Suprapubic skin (tissue), 4 donors: ENCODE data around the gene MYOM1.

ENCODE experiments used
- CTCF ChIP-seq, 2 donors: fragments of 200-600 bp in 1 of 2; fragments of 450-650 bp in 1 of 2; sonication (generic) in 1 of 2; IDR thresholded peaks; one replicate each; pipeline ENCODE4 v1.5.1; 2016 to 2019; ENCODE audit warnings: antibody characterized with exemption in 2 of 2, mild to moderate bottlenecking in 1 of 2, moderate library complexity in 1 of 2
- EP300 ChIP-seq: sonication (generic); formaldehyde crosslinking; IDR thresholded peaks from one replicate; pipeline ENCODE4 v1.6.1; 2017; ENCODE audit warnings: antibody characterized with exemption
- POLR2A ChIP-seq, 2 donors: fragments of 450-650 bp; IDR thresholded peaks; one replicate each; pipeline ENCODE4 v1.6.1; 2017; ENCODE audit warnings: antibody characterized with exemption in 2 of 2, mild to moderate bottlenecking in 2 of 2, moderate library complexity in 2 of 2
- POLR2AphosphoS5 ChIP-seq, 3 donors: sonication (generic); formaldehyde crosslinking; IDR thresholded peaks; one replicate each; pipeline ENCODE4 v1.6.1; 2017; ENCODE audit warnings: antibody characterized with exemption in 3 of 3

GRCh38 chr18:3124822-3125221 lies 94.9 kb downstream of the MYOM1 start:
- TF ChIP-seq CTCF (IDR thresholded peaks at IDR 0.05) (no peak), POLR2A (IDR thresholded peaks at IDR 0.05) (no peak), POLR2AphosphoS5 (IDR thresholded peaks at IDR 0.05) (no peak), EP300 (no peak)
